GM18870 (cell line): ENCODE data around the gene ASS1.
"Not testable (repeated sequence)": the region's sequence is repeated elsewhere in the genome, so short reads cannot be mapped to it uniquely, and the experiment has no call there.

Experiments
- ATAC-seq: cut with Tn5 transposase; IDR thresholded peaks from one replicate; pipeline ENCODE4 v1.9.1; 2021; ENCODE audit warnings: moderate library complexity; ENCODE audit not compliant: unreplicated experiment

The ASS1 gene

GRCh38 chr9:130433168-130433946 is 11.4 kb upstream of the ASS1 start:
- no peak for ATAC-seq

GRCh38 chr9:130433947-130434262 is 10.9 kb upstream of the ASS1 start:
- ATAC-seq, result no peak

DNA sequence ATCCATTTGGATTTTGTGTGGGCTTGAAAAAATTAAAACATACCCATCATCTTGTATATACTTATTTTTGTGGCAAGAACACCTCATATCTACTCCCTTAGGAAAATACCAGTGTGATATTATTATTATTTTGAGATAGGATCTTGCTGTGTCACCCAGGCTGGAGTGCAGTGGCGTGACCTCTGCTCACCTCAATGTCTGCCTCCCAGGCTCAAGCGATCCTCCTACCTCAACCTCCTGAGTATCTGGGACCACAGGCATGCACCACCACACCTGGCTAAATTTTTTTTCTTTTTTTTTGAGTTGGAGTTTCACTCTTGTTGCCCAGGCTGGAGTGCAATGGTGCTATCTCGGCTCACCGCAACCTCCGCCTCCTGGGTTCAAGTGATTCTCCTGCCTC is 10.1 kb upstream of the ASS1 start:
- not testable (repeated sequence) for ATAC-seq

GRCh38 chr9:130437011-130437789 is 7.6 kb upstream of the ASS1 start:
- ATAC-seq, result no peak

DNA sequence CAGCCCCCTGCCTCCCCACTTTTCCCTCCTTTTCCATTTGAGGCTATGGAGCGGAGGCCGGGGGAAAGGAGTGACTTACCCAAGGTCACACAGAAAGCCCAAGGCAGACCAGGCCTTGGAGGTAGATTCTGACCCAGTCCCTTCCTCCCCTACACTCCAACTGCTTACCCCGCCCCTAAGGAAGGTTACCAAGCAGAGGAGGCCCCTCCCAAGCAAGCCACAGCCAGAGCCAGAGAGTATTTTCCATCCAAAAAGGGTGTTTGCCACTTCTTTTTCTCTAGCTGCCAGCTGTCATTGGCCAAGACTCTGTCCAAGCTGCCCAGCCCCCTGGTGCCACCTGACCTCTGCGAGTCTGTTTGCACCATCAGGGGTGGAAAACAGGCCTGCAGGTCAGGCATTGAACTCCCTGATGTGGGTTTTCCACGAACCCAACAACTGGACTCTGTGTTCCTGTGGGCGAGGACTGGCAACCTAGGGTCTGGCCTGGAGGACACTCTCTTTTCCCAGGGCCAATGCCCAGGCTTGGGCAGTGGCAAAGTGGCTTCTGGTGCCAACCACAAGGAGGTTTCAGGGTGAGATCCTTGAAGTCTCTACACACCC is 6.3 kb upstream of the ASS1 start:
- ATAC-seq, result no peak

GRCh38 chr9:130441031-130441430 is 3.7 kb upstream of the ASS1 start:
- ATAC-seq, result no peak

DNA sequence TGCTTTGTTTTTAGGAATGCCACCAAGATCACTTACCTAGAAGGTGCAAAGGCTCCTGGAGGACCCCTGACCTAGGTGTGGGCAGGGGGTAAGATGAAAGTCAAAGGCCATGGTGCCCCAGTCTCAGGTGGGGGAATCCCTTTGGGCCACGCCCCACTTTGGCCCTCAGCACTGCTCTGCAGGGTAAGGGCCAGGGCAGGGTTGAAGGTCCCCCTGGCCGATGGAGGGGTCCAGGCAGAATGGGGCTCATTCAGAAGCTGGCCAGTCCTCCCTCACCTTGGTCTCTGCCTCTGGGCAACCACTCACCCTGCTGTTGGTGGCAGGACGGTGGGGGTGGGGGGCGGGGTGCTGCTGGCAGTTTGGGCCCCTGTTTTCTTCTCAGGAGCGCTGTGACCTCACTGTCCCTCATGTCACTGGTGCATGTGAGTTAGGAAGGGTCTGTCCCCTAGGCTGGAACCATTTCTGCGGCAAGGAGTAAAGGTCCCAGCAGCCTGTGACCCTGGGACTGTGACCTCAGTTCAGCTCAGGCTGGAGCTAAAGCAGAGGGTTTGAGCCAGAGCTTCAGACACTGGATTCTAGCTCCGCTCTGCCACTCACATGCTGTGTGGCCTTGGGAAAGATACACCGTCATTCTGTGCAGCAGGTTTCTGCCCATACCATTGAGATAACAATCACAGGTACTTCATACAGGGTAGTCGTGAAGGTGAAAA is 1.9 kb upstream of the ASS1 start:
- ATAC-seq, result no peak

GRCh38 chr9:130443456-130443801 is 1.3 kb upstream of the ASS1 start:
- no peak for ATAC-seq

DNA sequence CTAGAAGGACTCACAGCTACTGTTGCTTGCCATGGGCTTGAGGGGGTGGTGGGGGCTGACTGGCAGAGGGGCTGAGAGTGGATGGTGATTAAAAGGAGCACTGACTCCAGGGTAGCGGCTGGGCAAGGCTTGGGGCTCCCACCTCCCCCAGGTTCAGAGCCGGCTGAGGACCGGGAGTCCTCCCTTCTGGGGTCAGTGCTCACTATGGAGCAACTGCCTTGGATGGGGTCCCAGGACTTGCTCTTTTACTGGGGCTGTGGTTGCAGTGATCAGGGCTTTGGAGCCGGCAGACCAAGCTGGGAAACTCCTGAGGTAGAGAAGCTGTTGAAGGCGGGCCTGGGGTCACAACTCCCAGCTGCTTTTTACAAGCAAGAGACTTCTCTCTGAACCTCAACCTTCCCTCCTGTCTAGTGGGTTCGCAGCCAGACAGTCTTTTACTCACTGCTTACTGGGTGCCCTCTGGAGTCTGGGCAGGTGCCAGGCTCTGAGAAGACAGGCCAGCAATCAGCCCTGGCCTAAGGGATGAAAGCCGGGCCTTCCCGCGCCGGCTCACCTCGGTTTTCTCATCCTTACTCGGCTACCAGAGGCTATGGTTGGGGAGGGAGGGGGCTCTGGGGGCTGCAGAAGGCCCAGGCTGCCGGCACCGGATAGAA is 795 bp upstream of the ASS1 start:
- no peak for ATAC-seq

- no peak for ATAC-seq
These were observed 665 bp downstream of the ASS1 start for GRCh38 chr9:130445268-130445983.

DNA sequence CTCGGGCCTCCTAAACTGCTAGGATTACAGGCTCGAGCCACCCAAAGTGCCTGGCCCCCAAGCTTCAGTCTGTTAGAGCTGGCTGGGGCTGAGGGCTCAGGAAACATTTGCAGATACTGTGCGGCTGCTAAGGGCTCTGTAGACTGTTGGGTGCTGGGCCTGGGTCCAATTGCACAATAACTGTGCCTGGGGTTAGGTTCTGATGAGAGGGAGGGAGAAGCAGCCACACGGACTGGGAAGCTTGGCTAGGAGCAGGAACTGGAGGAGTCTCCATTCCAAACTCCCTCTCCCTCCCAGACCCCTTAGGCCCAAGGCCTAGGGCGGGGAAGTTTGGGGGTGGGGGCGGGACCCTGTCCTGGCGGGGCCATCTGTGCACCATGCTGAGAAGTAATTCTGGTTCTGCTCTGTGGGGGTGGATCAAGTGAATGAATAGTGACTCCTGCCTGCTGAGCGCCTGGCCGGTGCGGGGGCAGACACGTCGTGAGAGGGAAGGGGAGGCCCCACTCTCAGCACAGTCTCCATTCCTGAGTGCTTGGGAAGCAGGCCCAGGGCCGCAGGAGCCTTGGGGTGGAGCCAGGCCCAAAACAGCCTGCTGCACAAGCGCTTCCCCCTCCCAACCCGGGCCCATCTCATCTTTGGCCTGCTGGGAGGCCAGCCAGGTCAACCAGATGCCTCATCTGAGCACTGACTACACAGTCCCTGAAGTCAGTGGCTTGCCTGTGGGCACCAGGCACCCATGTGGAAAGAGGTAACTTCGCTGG is 1.5 kb downstream of the ASS1 start:
- no peak for ATAC-seq

- no peak for ATAC-seq
These were observed 2.5 kb downstream of the ASS1 start for GRCh38 chr9:130447193-130447816.

DNA sequence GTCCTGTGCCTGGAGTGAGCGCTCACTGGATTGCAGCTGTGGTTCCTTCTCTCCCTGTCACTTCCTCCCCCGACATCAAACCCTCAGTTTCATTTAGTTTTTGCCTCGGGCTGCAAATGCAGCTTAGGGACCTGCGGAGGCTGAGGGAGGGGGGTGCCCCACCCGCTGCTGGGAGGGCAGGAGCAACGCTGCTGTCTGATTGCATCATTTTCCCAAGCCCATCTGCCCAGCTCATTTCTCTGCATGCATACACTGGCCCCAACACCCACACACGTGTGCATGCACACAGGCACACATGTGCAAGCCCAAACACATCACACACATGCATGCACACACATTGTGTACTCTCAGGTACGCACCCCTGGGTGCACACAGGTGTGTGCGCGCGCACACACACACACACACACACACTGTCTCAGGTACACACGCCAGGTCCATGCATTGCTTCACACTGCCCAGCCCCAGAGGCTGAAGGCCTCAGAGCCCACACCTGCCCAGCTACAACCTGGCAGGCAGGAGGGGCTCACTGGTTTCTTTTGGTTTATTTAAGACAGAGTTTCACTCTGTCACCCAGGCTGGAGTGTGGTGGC is 3.4 kb downstream of the ASS1 start:
- no peak for ATAC-seq

- no peak for ATAC-seq
These were observed 4.2 kb downstream of the ASS1 start for GRCh38 chr9:130448771-130449603.

DNA sequence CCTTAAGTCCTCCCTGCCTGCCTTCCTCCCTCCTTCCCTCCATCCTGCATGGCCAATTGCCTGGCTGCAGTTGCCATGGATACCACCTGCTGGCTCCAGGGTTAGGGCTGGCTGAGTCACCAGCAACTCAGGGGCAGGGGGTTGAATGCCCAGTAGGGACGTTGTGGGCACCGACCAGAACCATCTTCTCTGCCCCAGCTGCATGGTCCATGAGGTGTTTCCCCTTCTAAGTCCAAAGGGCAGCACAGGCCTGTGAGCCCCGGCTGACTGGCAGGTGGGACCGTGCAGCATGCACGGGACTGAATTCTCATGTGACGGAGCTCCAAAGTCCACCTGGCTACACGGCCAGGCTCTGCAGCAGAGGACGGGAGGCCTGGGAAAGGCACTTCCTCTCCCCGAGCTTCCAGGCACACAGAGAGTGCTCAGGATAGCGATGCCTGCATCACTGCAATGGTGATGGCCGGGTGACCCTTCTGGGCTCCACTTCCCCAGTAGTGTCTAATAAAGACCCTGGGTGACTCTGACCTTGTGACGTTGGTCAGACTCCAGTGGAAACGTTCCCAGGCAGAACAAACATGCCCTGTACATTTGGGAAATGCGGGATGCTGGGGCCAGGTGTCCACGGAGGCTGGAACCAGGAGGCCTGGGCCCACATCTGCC is 5.7 kb downstream of the ASS1 start:
- ATAC-seq, result no peak

GRCh38 chr9:130451004-130451390 is 6.2 kb downstream of the ASS1 start:
- no peak for ATAC-seq
